Measurements from ENCODE around the gene XPNPEP1.

XPNPEP1 gene

GRCh38 chr10:109866168-109866994 lies 56.9 kb downstream of the XPNPEP1 start:
- DNase-seq (ENCODE audit: insufficient read length, low spot score) (no peak), FAIRE-seq (no peak)
- peak; percentile 14 for TF ChIP-seq CTCF (IDR thresholded peaks at IDR 0.05; ENCODE audit: insufficient read depth, missing control alignments)

GRCh38 chr10:109863775-109864174 lies 59.5 kb downstream of the XPNPEP1 start:
- no peak for TF ChIP-seq CTCF (IDR thresholded peaks at IDR 0.05; ENCODE audit: insufficient read depth, missing control alignments)
- no peak for FAIRE-seq
- no peak for DNase-seq (ENCODE audit: insufficient read length, low spot score)

- DNase-seq (ENCODE audit: insufficient read length, low spot score) (no peak), FAIRE-seq (no peak)
- TF ChIP-seq CTCF (IDR thresholded peaks at IDR 0.05; ENCODE audit: insufficient read depth, missing control alignments), result no peak
Observed at GRCh38 chr10:109862738-109863137, 60.6 kb downstream of the XPNPEP1 start.

- no peak for TF ChIP-seq CTCF (IDR thresholded peaks at IDR 0.05; ENCODE audit: insufficient read depth, missing control alignments)
- no peak for FAIRE-seq
- DNase-seq (ENCODE audit: insufficient read length, low spot score), result no peak
Observed at GRCh38 chr10:109862041-109862440, 61.3 kb downstream of the XPNPEP1 start.

GRCh38 chr10:109861081-109861480 lies 62.2 kb downstream of the XPNPEP1 start:
- DNase-seq (ENCODE audit: insufficient read length, low spot score) (no peak), FAIRE-seq (no peak)
- TF ChIP-seq CTCF (IDR thresholded peaks at IDR 0.05; ENCODE audit: insufficient read depth, missing control alignments), result no peak

- FAIRE-seq (no peak), DNase-seq (ENCODE audit: insufficient read length, low spot score) (no peak)
- TF ChIP-seq CTCF (IDR thresholded peaks at IDR 0.05; ENCODE audit: insufficient read depth, missing control alignments), result no peak
Observed at GRCh38 chr10:109859221-109859620, 64.1 kb downstream of the XPNPEP1 start.

GRCh38 chr10:109855746-109856145 lies 67.6 kb downstream of the XPNPEP1 start:
- FAIRE-seq (no peak), DNase-seq (ENCODE audit: insufficient read length, low spot score) (no peak)
- no peak for TF ChIP-seq CTCF (IDR thresholded peaks at IDR 0.05; ENCODE audit: insufficient read depth, missing control alignments)
